SK-N-SH (cell line): ENCODE data around the gene CHSY3. TPM values are rescaled to one million over a fixed set of nuclear protein-coding genes. Genes with fewer than 3 reads are reported as not detected.

Experiments
- CTCF ChIA-PET: fragments of 300-600, 350-600 bp; formaldehyde crosslinking; extraction: SDS; loops from one replicate; lab custom pipeline; 2021; lab: Yijun Ruan, JAX
- POLR2A ChIA-PET: fragments of 350-600 bp; sonication (Branson Sonifier 250); formaldehyde crosslinking; extraction: SDS; loops from one replicate; lab custom pipeline; 2020; ENCODE audit warnings: antibody characterized with exemption, inconsistent platforms; lab: Yijun Ruan, JAX
- DNase-seq: peaks from one replicate; pipeline ENCODE4 v3.0.0; 2012
- H2AFZ ChIP-seq: fragments of 200-600 bp; sonication (generic); 2 replicates; pipeline ENCODE4 v1.8.1; 2016; ENCODE audit warnings: antibody characterized with exemption, mild to moderate bottlenecking, low read depth
- H3F3A ChIP-seq: fragments of 200-600 bp; sonication (generic); replicated peaks from 2 replicates; pipeline ENCODE3; 2016; ENCODE audit warnings: antibody characterized with exemption, mild to moderate bottlenecking; ENCODE audit not compliant: insufficient read depth
- H3K27ac ChIP-seq, 2 experiments: fragments of 200-500 bp in 1 of 2; fragments of 200-600 bp in 1 of 2; sonication (Bioruptor generic) in 1 of 2; sonication (generic), shearing (Covaris generic) in 1 of 2; 2 replicates each; pipeline versions ENCODE4 v1.5.1 to v1.6.1; 2014 to 2016; ENCODE audit warnings: low read depth in 2 of 2, inconsistent platforms in 1 of 2, low read length in 1 of 2, mild to moderate bottlenecking in 1 of 2, mixed read lengths in 1 of 2
- H3K27me3 ChIP-seq: fragments of 200-600 bp; sonication (generic), shearing (Covaris generic); 2 replicates; pipeline ENCODE4 v1.6.1; 2016; ENCODE audit warnings: mixed run types; ENCODE audit not compliant: insufficient read depth
- H3K36me3 ChIP-seq, 2 experiments: fragments of 200-500 bp in 1 of 2; fragments of 200-600 bp in 1 of 2; sonication (Bioruptor generic) in 1 of 2; sonication (generic) in 1 of 2; replicated peaks in 1 of 2; 2 replicates each; pipeline versions ENCODE3 to v1.5.1; 2014 to 2016; ENCODE audit warnings: low read length in 1 of 2, mild to moderate bottlenecking in 1 of 2; ENCODE audit not compliant: insufficient read depth in 2 of 2, control insufficient read depth in 1 of 2
- H3K4me1 ChIP-seq, 2 experiments: fragments of 200-500 bp in 1 of 2; fragments of 200-600 bp in 1 of 2; sonication (Bioruptor generic) in 1 of 2; sonication (generic), shearing (Covaris generic) in 1 of 2; 2 replicates each; pipeline versions ENCODE4 v1.5.1 to v1.6.1; 2014 to 2016; ENCODE audit warnings: low read depth in 1 of 2, low read length in 1 of 2, mixed run types in 1 of 2; ENCODE audit not compliant: insufficient read depth in 2 of 2, control insufficient read depth in 1 of 2
- H3K4me2 ChIP-seq: fragments of 200-600 bp; sonication (generic), shearing (Covaris generic); 2 replicates; pipeline ENCODE4 v1.6.1; 2017; ENCODE audit warnings: mixed run types
- H3K4me3 ChIP-seq, 2 experiments: fragments of 200-500 bp in 1 of 2; fragments of 200-600 bp in 1 of 2; sonication (Bioruptor generic) in 1 of 2; sonication (generic), shearing (Covaris generic) in 1 of 2; 2 replicates each; pipeline versions ENCODE4 v1.5.1 to v1.8.1; 2014 to 2016; ENCODE audit warnings: low read depth in 2 of 2, inconsistent platforms in 1 of 2, low read length in 1 of 2, mild to moderate bottlenecking in 1 of 2, mixed read lengths in 1 of 2, moderate library complexity in 1 of 2
- H3K79me2 ChIP-seq: fragments of 200-600 bp; sonication (generic); 2 replicates; pipeline ENCODE4 v1.8.1; 2017; ENCODE audit warnings: mild to moderate bottlenecking; ENCODE audit not compliant: insufficient read depth
- H3K9ac ChIP-seq: fragments of 200-600 bp; sonication (generic); 2 replicates; pipeline ENCODE4 v1.6.1; 2017; ENCODE audit warnings: mixed run types
- H3K9me2 ChIP-seq: fragments of 200-600 bp; sonication (generic); 2 replicates; pipeline ENCODE4 v1.6.1; 2017; ENCODE audit warnings: mixed run types
- H3K9me3 ChIP-seq: fragments of 200-600 bp; sonication (generic); 2 replicates; pipeline ENCODE4 v1.6.1; 2017; ENCODE audit warnings: mixed run types, mild to moderate bottlenecking, moderate library complexity
- H4K20me1 ChIP-seq: fragments of 200-600 bp; sonication (generic); 2 replicates; pipeline ENCODE4 v1.6.1; 2017; ENCODE audit warnings: mild to moderate bottlenecking, mixed run types; ENCODE audit not compliant: insufficient read depth
- EZH2phosphoT487 ChIP-seq: fragments of 200-600 bp; sonication (generic); IDR thresholded peaks from 2 replicates; pipeline ENCODE4 v1.6.1; 2017; ENCODE audit warnings: low read depth, mixed run types, mild to moderate bottlenecking, antibody characterized with exemption, moderate library complexity, borderline replicate concordance
- FOSL2 ChIP-seq: IDR thresholded peaks from 2 replicates; pipeline ENCODE4 v1.4.0; 2012; ENCODE audit warnings: low read depth, mild to moderate bottlenecking, moderate library complexity, borderline replicate concordance
- GABPA ChIP-seq: IDR thresholded peaks from 2 replicates; pipeline ENCODE4 v1.4.0; 2012; ENCODE audit warnings: low read depth, mild to moderate bottlenecking
- GATA2 ChIP-seq: sonication (generic); formaldehyde crosslinking; IDR thresholded peaks from 2 replicates; pipeline ENCODE4 v1.5.0; 2020; ENCODE audit warnings: mild to moderate bottlenecking, missing genetic modification reagents
- JUND ChIP-seq: IDR thresholded peaks from 2 replicates; pipeline ENCODE4 v1.4.0; 2012
- MEF2A ChIP-seq: IDR thresholded peaks from 2 replicates; pipeline ENCODE4 v1.4.0; 2012; ENCODE audit warnings: low read depth, borderline replicate concordance
- MXI1 ChIP-seq: IDR thresholded peaks from 2 replicates; pipeline ENCODE4 v1.6.1; 2012; ENCODE audit warnings: mild to moderate bottlenecking, low read depth, low read length, improper control_type of control experiment
- NFIC ChIP-seq: IDR thresholded peaks from 2 replicates; pipeline ENCODE4 v1.4.0; 2012; ENCODE audit warnings: borderline replicate concordance
- RCOR1 ChIP-seq: fragments of 150-350 bp; IDR thresholded peaks from 2 replicates; pipeline ENCODE4 v1.6.1; 2017; ENCODE audit warnings: antibody characterized with exemption, low read length
- RFX5 ChIP-seq: IDR thresholded peaks from 2 replicates; pipeline ENCODE4 v1.6.1; 2012; ENCODE audit warnings: mild to moderate bottlenecking, improper control_type of control experiment, low read length
- RXRA ChIP-seq: IDR thresholded peaks from 2 replicates; pipeline ENCODE4 v1.4.0; 2012; ENCODE audit warnings: low read depth, mild to moderate bottlenecking, borderline replicate concordance
- SMC3 ChIP-seq: IDR thresholded peaks from 2 replicates; pipeline ENCODE4 v1.6.1; 2012; ENCODE audit warnings: low read depth, low read length, improper control_type of control experiment
- TAF1 ChIP-seq: IDR thresholded peaks from 2 replicates; pipeline ENCODE4 v1.6.1; 2012; ENCODE audit warnings: low read depth, mild to moderate bottlenecking, low read length, moderate library complexity, borderline replicate concordance
- TCF12 ChIP-seq: IDR thresholded peaks from 2 replicates; pipeline ENCODE4 v1.4.0; 2012
- YY1 ChIP-seq: IDR thresholded peaks from 2 replicates; pipeline ENCODE4 v1.4.0; 2012; ENCODE audit warnings: low read depth, mild to moderate bottlenecking
- polyA plus RNA-seq, 3 experiments: library from polyadenylated mRNA; depleted of rRNA; stranded (reverse); fragments of >200 nt; gene quantifications; 2 replicates each; pipeline ENCODE4 v1.2.3, GENCODE V29; 2012
- TF ChIP-seq, protein P1 (sequence below): fragments of 150-350 bp; IDR thresholded peaks from 2 replicates; pipeline ENCODE4 v1.6.1; 2017; ENCODE audit warnings: antibody characterized with exemption, low read length, low read depth, borderline replicate concordance
- TF ChIP-seq, protein P2 (sequence below): IDR thresholded peaks from 2 replicates; pipeline ENCODE4; 2012
- TF ChIP-seq, protein P3 (sequence below): IDR thresholded peaks from 2 replicates; pipeline ENCODE4 v1.4.0; 2012; ENCODE audit warnings: low read depth
- TF ChIP-seq, protein P4 (sequence below): IDR thresholded peaks from 2 replicates; pipeline ENCODE4 v1.4.0; 2012; ENCODE audit warnings: low read depth, borderline replicate concordance
- TF ChIP-seq, protein P5 (sequence below): IDR thresholded peaks from 2 replicates; pipeline ENCODE4 v1.6.1; 2012; ENCODE audit warnings: mild to moderate bottlenecking, low read depth, low read length, moderate library complexity
- TF ChIP-seq, protein P6 (sequence below): fragments of 150-350 bp; IDR thresholded peaks from 2 replicates; pipeline ENCODE4 v1.6.1; 2016; ENCODE audit warnings: mild to moderate bottlenecking, low read depth, low read length

CHSY3 gene
- polyA plus RNA-seq, 1 of the 3 experiments (the other 2 are of a cell fraction), result not detected

DNA sequence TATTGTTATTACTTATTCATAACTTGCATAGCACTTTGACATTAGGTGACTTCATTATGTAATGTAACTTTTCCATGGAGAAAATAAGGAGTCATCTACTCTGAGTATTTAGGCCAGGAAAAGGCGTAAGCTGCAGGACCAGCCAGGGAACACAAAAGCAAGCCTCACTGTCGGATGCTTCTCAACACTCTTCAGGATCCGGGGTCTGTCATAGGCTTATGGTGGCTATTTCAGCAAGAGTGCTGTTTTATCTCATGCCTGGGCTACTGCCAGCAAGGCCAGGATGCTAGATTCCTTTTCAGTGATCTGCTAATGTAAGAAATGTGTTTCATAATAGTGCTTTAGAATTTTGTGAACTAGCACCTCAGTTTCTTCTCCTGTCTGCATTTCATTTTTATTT, 162.4 kb downstream of the CHSY3 start (continued):
- TF ChIP-seq, protein P1, sequence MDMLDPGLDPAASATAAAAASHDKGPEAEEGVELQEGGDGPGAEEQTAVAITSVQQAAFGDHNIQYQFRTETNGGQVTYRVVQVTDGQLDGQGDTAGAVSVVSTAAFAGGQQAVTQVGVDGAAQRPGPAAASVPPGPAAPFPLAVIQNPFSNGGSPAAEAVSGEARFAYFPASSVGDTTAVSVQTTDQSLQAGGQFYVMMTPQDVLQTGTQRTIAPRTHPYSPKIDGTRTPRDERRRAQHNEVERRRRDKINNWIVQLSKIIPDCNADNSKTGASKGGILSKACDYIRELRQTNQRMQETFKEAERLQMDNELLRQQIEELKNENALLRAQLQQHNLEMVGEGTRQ, result no peak
- TF ChIP-seq, protein P2, sequence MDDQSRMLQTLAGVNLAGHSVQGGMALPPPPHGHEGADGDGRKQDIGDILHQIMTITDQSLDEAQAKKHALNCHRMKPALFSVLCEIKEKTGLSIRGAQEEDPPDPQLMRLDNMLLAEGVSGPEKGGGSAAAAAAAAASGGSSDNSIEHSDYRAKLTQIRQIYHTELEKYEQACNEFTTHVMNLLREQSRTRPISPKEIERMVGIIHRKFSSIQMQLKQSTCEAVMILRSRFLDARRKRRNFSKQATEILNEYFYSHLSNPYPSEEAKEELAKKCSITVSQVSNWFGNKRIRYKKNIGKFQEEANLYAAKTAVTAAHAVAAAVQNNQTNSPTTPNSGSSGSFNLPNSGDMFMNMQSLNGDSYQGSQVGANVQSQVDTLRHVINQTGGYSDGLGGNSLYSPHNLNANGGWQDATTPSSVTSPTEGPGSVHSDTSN, result no peak
- TF ChIP-seq NFIC (no peak), YY1 (no peak), EZH2phosphoT487 (no peak), JUND (no peak), MXI1 (no peak), GATA2 (no peak), RFX5 (no peak)
- TF ChIP-seq, protein P3, sequence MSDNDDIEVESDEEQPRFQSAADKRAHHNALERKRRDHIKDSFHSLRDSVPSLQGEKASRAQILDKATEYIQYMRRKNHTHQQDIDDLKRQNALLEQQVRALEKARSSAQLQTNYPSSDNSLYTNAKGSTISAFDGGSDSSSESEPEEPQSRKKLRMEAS, result no peak
- TF ChIP-seq, protein P4, sequence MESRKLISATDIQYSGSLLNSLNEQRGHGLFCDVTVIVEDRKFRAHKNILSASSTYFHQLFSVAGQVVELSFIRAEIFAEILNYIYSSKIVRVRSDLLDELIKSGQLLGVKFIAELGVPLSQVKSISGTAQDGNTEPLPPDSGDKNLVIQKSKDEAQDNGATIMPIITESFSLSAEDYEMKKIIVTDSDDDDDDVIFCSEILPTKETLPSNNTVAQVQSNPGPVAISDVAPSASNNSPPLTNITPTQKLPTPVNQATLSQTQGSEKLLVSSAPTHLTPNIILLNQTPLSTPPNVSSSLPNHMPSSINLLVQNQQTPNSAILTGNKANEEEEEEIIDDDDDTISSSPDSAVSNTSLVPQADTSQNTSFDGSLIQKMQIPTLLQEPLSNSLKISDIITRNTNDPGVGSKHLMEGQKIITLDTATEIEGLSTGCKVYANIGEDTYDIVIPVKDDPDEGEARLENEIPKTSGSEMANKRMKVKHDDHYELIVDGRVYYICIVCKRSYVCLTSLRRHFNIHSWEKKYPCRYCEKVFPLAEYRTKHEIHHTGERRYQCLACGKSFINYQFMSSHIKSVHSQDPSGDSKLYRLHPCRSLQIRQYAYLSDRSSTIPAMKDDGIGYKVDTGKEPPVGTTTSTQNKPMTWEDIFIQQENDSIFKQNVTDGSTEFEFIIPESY, result no peak

DNA sequence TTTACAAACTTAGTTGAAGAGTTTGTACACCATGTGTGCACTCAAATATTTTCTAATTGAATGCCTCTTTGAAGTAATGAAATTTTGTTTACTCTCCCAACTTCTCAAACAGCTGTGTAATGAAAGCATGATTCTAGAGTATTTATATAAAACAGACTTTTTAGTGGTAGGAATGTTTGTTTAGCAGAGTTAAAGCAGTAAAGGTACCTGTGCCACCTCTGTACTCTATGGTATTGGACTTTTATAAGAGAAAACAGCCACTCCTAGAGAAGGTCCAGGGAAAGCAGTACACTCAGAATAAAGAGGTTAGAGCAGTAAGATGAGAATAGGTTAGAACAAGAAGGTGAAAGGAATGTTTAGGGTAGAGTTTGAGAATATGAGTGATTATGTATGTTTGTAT, 163.1 kb downstream of the CHSY3 start:
- H3K27me3 ChIP-seq, result no peaks in the 10 kb centered on the region
- CTCF ChIA-PET, result no interaction called here
- TF ChIP-seq RFX5 (no peak), RXRA (no peak), EZH2phosphoT487 (no peak), GABPA (no peak), TCF12 (no peak), RCOR1 (no peak), FOSL2 (no peak), TAF1 (no peak), MEF2A (no peak), SMC3 (no peak)
- TF ChIP-seq, protein P5, sequence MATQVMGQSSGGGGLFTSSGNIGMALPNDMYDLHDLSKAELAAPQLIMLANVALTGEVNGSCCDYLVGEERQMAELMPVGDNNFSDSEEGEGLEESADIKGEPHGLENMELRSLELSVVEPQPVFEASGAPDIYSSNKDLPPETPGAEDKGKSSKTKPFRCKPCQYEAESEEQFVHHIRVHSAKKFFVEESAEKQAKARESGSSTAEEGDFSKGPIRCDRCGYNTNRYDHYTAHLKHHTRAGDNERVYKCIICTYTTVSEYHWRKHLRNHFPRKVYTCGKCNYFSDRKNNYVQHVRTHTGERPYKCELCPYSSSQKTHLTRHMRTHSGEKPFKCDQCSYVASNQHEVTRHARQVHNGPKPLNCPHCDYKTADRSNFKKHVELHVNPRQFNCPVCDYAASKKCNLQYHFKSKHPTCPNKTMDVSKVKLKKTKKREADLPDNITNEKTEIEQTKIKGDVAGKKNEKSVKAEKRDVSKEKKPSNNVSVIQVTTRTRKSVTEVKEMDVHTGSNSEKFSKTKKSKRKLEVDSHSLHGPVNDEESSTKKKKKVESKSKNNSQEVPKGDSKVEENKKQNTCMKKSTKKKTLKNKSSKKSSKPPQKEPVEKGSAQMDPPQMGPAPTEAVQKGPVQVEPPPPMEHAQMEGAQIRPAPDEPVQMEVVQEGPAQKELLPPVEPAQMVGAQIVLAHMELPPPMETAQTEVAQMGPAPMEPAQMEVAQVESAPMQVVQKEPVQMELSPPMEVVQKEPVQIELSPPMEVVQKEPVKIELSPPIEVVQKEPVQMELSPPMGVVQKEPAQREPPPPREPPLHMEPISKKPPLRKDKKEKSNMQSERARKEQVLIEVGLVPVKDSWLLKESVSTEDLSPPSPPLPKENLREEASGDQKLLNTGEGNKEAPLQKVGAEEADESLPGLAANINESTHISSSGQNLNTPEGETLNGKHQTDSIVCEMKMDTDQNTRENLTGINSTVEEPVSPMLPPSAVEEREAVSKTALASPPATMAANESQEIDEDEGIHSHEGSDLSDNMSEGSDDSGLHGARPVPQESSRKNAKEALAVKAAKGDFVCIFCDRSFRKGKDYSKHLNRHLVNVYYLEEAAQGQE, result no peak
- TF ChIP-seq, protein P6, sequence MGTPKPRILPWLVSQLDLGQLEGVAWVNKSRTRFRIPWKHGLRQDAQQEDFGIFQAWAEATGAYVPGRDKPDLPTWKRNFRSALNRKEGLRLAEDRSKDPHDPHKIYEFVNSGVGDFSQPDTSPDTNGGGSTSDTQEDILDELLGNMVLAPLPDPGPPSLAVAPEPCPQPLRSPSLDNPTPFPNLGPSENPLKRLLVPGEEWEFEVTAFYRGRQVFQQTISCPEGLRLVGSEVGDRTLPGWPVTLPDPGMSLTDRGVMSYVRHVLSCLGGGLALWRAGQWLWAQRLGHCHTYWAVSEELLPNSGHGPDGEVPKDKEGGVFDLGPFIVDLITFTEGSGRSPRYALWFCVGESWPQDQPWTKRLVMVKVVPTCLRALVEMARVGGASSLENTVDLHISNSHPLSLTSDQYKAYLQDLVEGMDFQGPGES, result no peak
- TF ChIP-seq, protein P4, result no peak

More for the DNA sequence above, 163.1 kb downstream of the CHSY3 start:
- Histone ChIP-seq H3K9me2 (no peaks in the 10 kb centered on the region), H3K79me2 (no peaks in the 10 kb centered on the region), H4K20me1 (no peaks in the 10 kb centered on the region), H3K4me3 (no peak overlapping the region), H3F3A (no peaks in the 10 kb centered on the region), H3K4me1 (no peaks in the 10 kb centered on the region), H3K9ac (no peak overlapping the region), H3K36me3 (no peaks in the 10 kb centered on the region), H2AFZ (no peak overlapping the region), H3K9me3 (no peaks in the 10 kb centered on the region), H3K27ac (no peak overlapping the region), H3K4me2 (no peak overlapping the region)
- POLR2A ChIA-PET, result no interaction called here
- no peak for DNase-seq
